ENCODE results near the gene PPP4R3A. TPM values are rescaled to one million over a fixed set of nuclear protein-coding genes. Genes with fewer than 3 reads are reported as not detected.

PPP4R3A gene
- total and polyA plus RNA-seq, 4 donors = 43.8 to 135 (median 61.4) TPM

DNA sequence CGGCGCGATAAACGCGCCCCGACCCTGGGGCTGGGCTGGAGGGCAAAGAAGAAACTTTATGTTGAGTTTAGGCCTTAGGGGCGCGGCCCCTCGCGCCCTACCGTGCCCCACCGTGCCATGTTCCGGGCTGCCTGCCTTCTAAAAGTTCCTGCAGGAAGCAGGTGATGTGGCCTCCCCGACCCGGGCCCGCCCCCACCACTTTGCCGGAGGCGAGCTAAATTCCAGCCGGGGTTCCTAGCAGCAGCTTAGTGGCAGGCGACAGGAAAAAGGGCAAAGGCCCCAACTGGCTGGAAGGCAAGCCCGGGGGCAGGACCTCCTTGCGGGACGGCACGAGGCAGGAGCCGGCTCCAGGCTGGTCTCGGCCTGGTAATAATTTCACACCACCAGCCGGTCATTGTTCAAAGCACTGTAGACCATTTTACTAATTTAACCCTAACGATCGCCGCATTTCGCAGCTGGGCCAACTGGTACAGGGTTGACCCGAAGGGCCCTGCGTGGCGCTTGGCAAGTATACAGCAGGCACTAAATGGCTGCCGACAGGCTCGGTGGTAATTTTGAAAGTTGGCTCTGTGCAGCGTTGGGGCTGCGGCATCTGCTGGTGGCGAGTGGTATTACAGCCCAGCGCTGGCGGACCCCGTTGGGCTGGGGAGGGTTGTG is 91.6 kb downstream of the PPP4R3A start:
- WGBS, 2 donors = 0 to 1% methylated on average over 42 of the region's 42 CpGs
- DNase-seq (peak; percentile 58 to 76 (median 63)), ATAC-seq (ENCODE audit: insufficient read depth, low FRiP score) (peak; percentile 80)
- Histone ChIP-seq H3K9me3 (ENCODE audit: control insufficient read depth in 4 of 4, insufficient read depth in 3 of 4, low read length in 3 of 4) (no peaks in the 10 kb centered on the region), H3K36me3 (ENCODE audit: control insufficient read depth in 4 of 4, insufficient read depth in 4 of 4, low read length in 4 of 4) (no peaks in the 10 kb centered on the region), H3K4me1 (ENCODE audit: control insufficient read depth in 5 of 5, insufficient read depth in 5 of 5, low read length in 5 of 5) (peaks cover 0 to 27% (median 6%) of the 10 kb centered on the region in 5 donors), H3K9ac (ENCODE audit: insufficient read depth in 1 of 2, low read length in 2 of 2) (no peak overlapping the region), H3K27ac (ENCODE audit: low read depth in 1 of 2, low read length in 1 of 2) (peak overlapping the region in 1 of 2 donors; percentile 77), H3K27me3 (ENCODE audit: control insufficient read depth in 3 of 3, insufficient read depth in 3 of 3, low read length in 2 of 3) (peaks cover 0 to 8% (median 2%) of the 10 kb centered on the region in 3 donors), H3K4me3 (no peak overlapping the region)
- TF ChIP-seq, protein P1, sequence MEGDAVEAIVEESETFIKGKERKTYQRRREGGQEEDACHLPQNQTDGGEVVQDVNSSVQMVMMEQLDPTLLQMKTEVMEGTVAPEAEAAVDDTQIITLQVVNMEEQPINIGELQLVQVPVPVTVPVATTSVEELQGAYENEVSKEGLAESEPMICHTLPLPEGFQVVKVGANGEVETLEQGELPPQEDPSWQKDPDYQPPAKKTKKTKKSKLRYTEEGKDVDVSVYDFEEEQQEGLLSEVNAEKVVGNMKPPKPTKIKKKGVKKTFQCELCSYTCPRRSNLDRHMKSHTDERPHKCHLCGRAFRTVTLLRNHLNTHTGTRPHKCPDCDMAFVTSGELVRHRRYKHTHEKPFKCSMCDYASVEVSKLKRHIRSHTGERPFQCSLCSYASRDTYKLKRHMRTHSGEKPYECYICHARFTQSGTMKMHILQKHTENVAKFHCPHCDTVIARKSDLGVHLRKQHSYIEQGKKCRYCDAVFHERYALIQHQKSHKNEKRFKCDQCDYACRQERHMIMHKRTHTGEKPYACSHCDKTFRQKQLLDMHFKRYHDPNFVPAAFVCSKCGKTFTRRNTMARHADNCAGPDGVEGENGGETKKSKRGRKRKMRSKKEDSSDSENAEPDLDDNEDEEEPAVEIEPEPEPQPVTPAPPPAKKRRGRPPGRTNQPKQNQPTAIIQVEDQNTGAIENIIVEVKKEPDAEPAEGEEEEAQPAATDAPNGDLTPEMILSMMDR (IDR thresholded peaks at IDR 0.05; ENCODE audit: control extremely low read depth, extremely low read depth) = peak; percentile 96

DNA sequence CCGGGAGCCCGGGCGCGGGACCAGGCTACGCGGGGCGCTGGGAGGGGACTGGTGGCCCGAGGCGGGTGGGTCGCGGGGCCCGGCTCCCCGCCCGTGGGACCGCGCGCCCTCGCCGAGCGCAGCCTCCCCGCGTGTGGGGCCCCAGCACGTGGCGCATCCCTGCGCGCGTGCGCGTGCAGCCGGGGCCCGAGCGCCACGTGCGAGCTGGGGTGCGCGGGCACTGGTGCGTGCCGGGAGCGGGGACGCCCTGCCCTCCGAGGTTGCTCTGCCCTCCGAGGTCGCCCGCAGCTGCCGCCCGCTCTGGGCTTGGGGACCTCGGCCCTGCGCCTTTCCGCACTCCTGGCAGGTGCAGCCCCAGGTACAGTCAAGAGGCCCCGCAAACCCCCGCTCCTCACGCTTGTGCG is 92.1 kb downstream of the PPP4R3A start:
- ATAC-seq (ENCODE audit: insufficient read depth, low FRiP score) (peak; percentile 58), DNase-seq (peak in 2 of 3 donors; percentile 42 to 45)
- no peaks in the 10 kb centered on the region for H3K9me3 ChIP-seq (ENCODE audit: control insufficient read depth in 4 of 4, insufficient read depth in 3 of 4, low read length in 3 of 4)
- no peak overlapping the region for H3K4me3 ChIP-seq
- TF ChIP-seq, protein P1 (IDR thresholded peaks at IDR 0.05; ENCODE audit: control extremely low read depth, extremely low read depth) = no peak
- WGBS, 2 donors = 1% methylated on average over 22 to 53 of the region's 53 CpGs
- peaks cover 0 to 8% (median 2%) of the 10 kb centered on the region in 3 donors for H3K27me3 ChIP-seq (ENCODE audit: control insufficient read depth in 3 of 3, insufficient read depth in 3 of 3, low read length in 2 of 3)
- H3K27ac ChIP-seq (ENCODE audit: low read depth in 1 of 2, low read length in 1 of 2) = peak overlapping the region in 1 of 2 donors; percentile 77
- H3K4me1 ChIP-seq (ENCODE audit: control insufficient read depth in 5 of 5, insufficient read depth in 5 of 5, low read length in 5 of 5) = peaks cover 0 to 27% (median 6%) of the 10 kb centered on the region in 5 donors
- no peaks in the 10 kb centered on the region for H3K36me3 ChIP-seq (ENCODE audit: control insufficient read depth in 4 of 4, insufficient read depth in 4 of 4, low read length in 4 of 4)
- no peak overlapping the region for H3K9ac ChIP-seq (ENCODE audit: insufficient read depth in 1 of 2, low read length in 2 of 2)

DNA sequence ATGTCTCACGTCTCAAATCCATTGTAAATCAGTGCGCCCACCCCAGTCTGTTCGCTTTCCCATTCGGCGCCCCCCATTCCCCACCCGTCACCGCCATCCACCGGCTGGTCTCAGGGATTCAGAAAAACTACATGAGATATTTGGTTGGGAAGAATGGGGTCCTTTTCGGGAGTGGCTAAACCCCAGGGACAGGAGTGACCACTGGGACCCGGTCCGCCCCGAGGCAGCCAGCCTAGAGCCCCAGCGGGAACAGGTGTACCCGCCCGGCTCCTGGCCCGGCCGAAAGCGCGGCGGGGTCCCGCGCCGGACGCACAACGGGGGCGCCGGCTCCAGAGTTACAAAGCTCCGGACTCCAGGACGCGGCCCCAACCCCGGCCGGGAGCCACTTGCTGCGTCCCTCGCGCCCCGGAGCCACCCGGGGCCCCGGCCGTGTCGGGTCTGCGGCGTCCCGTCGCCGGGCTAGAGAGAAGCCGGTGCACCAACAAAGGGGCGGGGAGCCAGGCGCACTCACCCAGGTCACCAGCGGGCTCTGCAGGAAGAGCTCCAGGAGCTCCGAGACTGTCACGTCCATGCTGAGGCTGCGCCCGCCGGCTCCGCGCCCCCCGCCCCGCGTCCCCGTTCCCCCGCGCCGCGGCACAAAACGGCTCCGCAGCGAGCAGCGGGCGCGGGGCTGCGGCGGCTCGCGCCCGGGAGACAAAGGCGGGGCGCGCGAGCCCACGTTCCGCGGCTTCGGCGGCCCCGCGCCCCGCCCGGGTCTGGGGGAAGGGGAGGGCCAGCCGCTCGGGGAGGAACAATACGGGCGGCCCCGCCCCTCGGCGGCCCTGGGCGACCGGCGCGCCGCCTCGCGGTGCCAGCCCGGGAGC is 92.8 kb downstream of the PPP4R3A start, which contains the start of gene CCDC88C:
TSS of gene CCDC88C (minus strand) at position 701 of the 863 bp plus-strand sequence. CDS start at position 571, 130 bp downstream.
- H3K9ac ChIP-seq (ENCODE audit: insufficient read depth in 1 of 2, low read length in 2 of 2) = peak within 1 kb of the TSS in 1 of 2 donors; percentile 49
- TF ChIP-seq, protein P1 (IDR thresholded peaks at IDR 0.05; ENCODE audit: control extremely low read depth, extremely low read depth) = no peak
- peak within 1 kb of the TSS; percentile 48 for H3K4me3 ChIP-seq
- WGBS, 2 donors = 0% methylated on average over 83 to 103 of the region's 103 CpGs
- H3K9me3 ChIP-seq (ENCODE audit: control insufficient read depth in 4 of 4, insufficient read depth in 3 of 4, low read length in 3 of 4) = no peaks in the 10 kb centered on the region
- H3K27me3 ChIP-seq (ENCODE audit: control insufficient read depth in 3 of 3, insufficient read depth in 3 of 3, low read length in 2 of 3) = peaks cover 0 to 8% (median 2%) of the 10 kb centered on the region in 3 donors
- H3K4me1 ChIP-seq (ENCODE audit: control insufficient read depth in 5 of 5, insufficient read depth in 5 of 5, low read length in 5 of 5) = peaks cover 0 to 27% (median 6%) of the 10 kb centered on the region in 5 donors
- H3K27ac ChIP-seq (ENCODE audit: low read depth in 1 of 2, low read length in 1 of 2) = peak within 1 kb of the TSS; percentile 15 to 79
- no peaks in the 10 kb centered on the region for H3K36me3 ChIP-seq (ENCODE audit: control insufficient read depth in 4 of 4, insufficient read depth in 4 of 4, low read length in 4 of 4)
- DNase-seq (peak in 2 of 3 donors; percentile 57 to 64), ATAC-seq (ENCODE audit: insufficient read depth, low FRiP score) (peak; percentile 60)

Data from lung (tissue), 12 donors.